ENCODE measurements around the gene HES5. TPM values are rescaled to one million over a fixed set of nuclear protein-coding genes. Genes with fewer than 3 reads are reported as not detected.

HES5 gene
- total and polyA plus RNA-seq, 2 of the 13 experiments (the other 11 are each of a cell fraction or from before 2014, with no cell fraction given), result not detected

DNA sequence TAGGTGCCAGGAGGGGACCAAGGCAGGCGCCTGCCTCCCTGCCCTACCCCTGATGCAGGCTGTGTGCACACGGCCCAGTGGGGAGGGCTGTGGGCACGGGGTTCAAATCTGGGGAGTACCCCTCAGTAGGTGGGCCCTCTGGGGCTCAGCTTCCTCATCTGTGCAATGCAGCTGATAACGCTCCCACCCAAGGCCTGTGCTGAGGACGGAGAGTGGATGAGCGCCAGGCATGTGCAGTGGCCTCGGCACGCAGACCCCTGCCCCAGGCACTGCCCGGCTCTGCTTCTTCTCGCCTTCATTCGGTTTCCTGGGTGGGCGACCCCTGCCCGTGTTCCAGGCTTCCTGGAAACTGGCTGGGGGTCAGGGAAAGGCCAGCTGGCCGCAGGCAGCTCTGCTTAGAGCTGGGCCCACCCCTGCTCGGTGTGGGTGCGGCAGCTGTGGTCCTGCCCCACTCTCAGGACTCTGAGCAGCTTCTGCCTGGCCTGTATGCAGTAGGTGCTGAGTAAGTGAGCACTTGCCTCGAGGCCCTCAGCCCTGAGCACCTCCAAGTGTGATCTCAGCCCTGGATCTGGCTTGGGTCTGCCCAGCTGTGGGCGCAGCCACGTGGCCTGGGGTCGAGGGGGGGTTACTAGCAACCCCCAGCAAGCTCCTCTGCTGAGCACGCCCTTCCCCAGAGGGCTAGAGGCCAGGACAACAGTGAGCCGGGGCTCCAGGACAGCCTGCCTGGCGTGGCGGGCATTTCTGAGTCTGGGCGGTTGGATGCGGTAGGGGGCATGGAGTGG, 14.2 kb upstream of the HES5 start (continued):
- TF ChIP-seq, protein P1, sequence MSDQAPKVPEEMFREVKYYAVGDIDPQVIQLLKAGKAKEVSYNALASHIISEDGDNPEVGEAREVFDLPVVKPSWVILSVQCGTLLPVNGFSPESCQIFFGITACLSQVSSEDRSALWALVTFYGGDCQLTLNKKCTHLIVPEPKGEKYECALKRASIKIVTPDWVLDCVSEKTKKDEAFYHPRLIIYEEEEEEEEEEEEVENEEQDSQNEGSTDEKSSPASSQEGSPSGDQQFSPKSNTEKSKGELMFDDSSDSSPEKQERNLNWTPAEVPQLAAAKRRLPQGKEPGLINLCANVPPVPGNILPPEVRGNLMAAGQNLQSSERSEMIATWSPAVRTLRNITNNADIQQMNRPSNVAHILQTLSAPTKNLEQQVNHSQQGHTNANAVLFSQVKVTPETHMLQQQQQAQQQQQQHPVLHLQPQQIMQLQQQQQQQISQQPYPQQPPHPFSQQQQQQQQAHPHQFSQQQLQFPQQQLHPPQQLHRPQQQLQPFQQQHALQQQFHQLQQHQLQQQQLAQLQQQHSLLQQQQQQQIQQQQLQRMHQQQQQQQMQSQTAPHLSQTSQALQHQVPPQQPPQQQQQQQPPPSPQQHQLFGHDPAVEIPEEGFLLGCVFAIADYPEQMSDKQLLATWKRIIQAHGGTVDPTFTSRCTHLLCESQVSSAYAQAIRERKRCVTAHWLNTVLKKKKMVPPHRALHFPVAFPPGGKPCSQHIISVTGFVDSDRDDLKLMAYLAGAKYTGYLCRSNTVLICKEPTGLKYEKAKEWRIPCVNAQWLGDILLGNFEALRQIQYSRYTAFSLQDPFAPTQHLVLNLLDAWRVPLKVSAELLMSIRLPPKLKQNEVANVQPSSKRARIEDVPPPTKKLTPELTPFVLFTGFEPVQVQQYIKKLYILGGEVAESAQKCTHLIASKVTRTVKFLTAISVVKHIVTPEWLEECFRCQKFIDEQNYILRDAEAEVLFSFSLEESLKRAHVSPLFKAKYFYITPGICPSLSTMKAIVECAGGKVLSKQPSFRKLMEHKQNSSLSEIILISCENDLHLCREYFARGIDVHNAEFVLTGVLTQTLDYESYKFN (CRISPR knock-in tag; conservative IDR thresholded peaks at IDR 0.05), result no peak
- TF ChIP-seq ZNF446 (CRISPR knock-in tag; IDR thresholded peaks at IDR 0.05), result no peak
- TF ChIP-seq SMAD1 (CRISPR knock-in tag; IDR thresholded peaks at IDR 0.05; ENCODE audit: borderline replicate concordance, low read depth), result no peak
- TF ChIP-seq MBD4 (IDR thresholded peaks at IDR 0.05; ENCODE audit: borderline replicate concordance, low read length), result no peak
- peak; percentile 67; the same call in 1 of the 2 replicates for TF ChIP-seq ZNF343 (CRISPR knock-in tag; IDR thresholded peaks at IDR 0.05)
- TF ChIP-seq ZNF432 (CRISPR knock-in tag; IDR thresholded peaks at IDR 0.05; ENCODE audit: borderline replicate concordance), result no peak
- TF ChIP-seq ZNF180 (CRISPR knock-in tag; IDR thresholded peaks at IDR 0.05; ENCODE audit: borderline replicate concordance, low read depth), result no peak
- TF ChIP-seq SYNCRIP (IDR thresholded peaks at IDR 0.05; ENCODE audit: insufficient read depth, low read depth, low read length), result no peak
- TF ChIP-seq, protein P2, sequence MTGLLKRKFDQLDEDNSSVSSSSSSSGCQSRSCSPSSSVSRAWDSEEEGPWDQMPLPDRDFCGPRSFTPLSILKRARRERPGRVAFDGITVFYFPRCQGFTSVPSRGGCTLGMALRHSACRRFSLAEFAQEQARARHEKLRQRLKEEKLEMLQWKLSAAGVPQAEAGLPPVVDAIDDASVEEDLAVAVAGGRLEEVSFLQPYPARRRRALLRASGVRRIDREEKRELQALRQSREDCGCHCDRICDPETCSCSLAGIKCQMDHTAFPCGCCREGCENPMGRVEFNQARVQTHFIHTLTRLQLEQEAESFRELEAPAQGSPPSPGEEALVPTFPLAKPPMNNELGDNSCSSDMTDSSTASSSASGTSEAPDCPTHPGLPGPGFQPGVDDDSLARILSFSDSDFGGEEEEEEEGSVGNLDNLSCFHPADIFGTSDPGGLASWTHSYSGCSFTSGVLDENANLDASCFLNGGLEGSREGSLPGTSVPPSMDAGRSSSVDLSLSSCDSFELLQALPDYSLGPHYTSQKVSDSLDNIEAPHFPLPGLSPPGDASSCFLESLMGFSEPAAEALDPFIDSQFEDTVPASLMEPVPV (CRISPR knock-in tag; IDR thresholded peaks at IDR 0.05), result no peak
- TF ChIP-seq, protein P3, sequence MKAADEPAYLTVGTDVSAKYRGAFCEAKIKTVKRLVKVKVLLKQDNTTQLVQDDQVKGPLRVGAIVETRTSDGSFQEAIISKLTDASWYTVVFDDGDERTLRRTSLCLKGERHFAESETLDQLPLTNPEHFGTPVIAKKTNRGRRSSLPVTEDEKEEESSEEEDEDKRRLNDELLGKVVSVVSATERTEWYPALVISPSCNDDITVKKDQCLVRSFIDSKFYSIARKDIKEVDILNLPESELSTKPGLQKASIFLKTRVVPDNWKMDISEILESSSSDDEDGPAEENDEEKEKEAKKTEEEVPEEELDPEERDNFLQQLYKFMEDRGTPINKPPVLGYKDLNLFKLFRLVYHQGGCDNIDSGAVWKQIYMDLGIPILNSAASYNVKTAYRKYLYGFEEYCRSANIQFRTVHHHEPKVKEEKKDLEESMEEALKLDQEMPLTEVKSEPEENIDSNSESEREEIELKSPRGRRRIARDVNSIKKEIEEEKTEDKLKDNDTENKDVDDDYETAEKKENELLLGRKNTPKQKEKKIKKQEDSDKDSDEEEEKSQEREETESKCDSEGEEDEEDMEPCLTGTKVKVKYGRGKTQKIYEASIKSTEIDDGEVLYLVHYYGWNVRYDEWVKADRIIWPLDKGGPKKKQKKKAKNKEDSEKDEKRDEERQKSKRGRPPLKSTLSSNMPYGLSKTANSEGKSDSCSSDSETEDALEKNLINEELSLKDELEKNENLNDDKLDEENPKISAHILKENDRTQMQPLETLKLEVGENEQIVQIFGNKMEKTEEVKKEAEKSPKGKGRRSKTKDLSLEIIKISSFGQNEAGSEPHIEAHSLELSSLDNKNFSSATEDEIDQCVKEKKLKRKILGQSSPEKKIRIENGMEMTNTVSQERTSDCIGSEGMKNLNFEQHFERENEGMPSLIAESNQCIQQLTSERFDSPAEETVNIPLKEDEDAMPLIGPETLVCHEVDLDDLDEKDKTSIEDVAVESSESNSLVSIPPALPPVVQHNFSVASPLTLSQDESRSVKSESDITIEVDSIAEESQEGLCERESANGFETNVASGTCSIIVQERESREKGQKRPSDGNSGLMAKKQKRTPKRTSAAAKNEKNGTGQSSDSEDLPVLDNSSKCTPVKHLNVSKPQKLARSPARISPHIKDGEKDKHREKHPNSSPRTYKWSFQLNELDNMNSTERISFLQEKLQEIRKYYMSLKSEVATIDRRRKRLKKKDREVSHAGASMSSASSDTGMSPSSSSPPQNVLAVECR (CRISPR knock-in tag; IDR thresholded peaks at IDR 0.05; ENCODE audit: borderline replicate concordance), result peak; percentile 4; the same call in 1 of the 2 replicates
- TF ChIP-seq PCBP1 (IDR thresholded peaks at IDR 0.05; ENCODE audit: borderline replicate concordance, low read depth, low read length), result no peak
- no peak for TF ChIP-seq TRIM24 (CRISPR knock-in tag; IDR thresholded peaks at IDR 0.05)
- peak; percentile 89 for TF ChIP-seq ZKSCAN8 (CRISPR knock-in tag; IDR thresholded peaks at IDR 0.05; ENCODE audit: borderline replicate concordance)
- TF ChIP-seq CBX1 (IDR thresholded peaks at IDR 0.05; ENCODE audit: low read depth), result no peak
- no peak for TF ChIP-seq SMC3 (IDR thresholded peaks at IDR 0.05; ENCODE audit: low read length)
- TF ChIP-seq ELF1 (CRISPR knock-in tag; IDR thresholded peaks at IDR 0.05), result no peak
- no peak for TF ChIP-seq NFYB (CRISPR knock-in tag; IDR thresholded peaks at IDR 0.05)
- TF ChIP-seq SRY (CRISPR knock-in tag; IDR thresholded peaks at IDR 0.05), result no peak
- peak; percentile 41 for TF ChIP-seq ZFX (CRISPR knock-in tag; IDR thresholded peaks at IDR 0.05; ENCODE audit: low read depth)
- no peak for TF ChIP-seq SIN3A (IDR thresholded peaks at IDR 0.05; ENCODE audit: borderline replicate concordance, low read depth, low read length)

Data from HepG2 (cell line).